ENCODE results near the gene LATS2.

LATS2 gene

DNA sequence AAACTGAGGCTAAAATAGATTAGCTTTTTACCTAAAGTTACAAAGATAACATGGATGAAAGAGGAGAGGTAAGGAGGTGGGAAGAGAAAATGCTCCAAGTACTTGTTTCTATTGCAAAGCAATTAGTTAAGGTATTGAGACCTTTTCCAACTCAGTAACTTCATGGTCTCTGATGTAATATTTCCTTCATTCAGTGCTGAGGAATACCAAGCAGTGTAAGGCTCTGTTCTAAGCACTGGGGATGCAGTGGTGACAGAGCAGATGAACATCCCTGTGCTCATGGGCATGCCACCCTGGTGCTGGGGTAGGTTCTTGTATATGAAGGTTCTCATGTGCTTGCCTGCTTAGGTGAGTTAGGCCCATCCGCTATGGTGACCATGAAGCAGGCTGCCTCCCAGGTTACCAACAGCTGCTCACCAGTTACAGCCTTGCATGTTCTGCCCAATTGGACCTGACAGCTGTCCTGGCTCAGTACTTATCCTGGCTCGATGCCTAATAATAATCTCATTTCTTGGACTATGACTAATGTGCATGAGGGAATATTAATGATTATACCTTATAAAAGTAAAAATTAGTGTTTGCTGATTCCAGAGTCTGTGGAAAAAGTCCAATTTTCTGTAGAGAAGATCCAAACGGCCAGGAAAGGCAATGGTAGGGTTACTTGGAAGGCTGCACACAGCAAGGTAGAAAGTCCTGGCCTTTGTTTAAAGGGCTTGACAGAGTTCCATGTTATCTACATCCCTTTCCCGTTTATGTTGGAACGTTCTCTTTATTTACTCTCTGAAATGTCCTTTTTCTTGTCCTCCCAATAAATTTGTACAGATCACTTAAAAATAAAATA is 48.3 kb downstream of the LATS2 start:
- H3K4me3 ChIP-seq (ENCODE audit: low read depth, low read length), result no peak overlapping the region
- TF ChIP-seq, protein P1, sequence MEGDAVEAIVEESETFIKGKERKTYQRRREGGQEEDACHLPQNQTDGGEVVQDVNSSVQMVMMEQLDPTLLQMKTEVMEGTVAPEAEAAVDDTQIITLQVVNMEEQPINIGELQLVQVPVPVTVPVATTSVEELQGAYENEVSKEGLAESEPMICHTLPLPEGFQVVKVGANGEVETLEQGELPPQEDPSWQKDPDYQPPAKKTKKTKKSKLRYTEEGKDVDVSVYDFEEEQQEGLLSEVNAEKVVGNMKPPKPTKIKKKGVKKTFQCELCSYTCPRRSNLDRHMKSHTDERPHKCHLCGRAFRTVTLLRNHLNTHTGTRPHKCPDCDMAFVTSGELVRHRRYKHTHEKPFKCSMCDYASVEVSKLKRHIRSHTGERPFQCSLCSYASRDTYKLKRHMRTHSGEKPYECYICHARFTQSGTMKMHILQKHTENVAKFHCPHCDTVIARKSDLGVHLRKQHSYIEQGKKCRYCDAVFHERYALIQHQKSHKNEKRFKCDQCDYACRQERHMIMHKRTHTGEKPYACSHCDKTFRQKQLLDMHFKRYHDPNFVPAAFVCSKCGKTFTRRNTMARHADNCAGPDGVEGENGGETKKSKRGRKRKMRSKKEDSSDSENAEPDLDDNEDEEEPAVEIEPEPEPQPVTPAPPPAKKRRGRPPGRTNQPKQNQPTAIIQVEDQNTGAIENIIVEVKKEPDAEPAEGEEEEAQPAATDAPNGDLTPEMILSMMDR (IDR thresholded peaks at IDR 0.05; ENCODE audit: borderline replicate concordance, insufficient read depth, low read depth, low read length), result no peak

DNA sequence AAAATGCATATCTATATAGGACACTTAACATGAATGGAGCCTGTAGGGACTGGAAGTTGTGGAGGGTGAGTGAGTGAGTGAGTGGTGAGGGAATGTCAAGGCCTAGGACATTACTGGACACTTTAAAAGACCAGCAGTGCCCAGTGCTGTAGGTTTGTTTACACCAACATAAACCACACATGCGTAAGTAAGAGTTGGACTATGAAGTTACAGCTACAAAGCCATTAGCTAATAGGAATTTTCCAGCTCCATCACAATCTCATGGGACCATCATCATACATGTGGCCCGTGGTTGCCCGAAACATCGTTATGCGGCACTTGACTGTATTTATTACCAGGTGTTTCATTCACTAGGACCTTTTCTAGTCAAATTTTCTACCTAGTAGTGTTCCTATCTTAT is 49.2 kb downstream of the LATS2 start:
- H3K4me3 ChIP-seq (ENCODE audit: low read depth, low read length), result no peak overlapping the region
- TF ChIP-seq, protein P1 (IDR thresholded peaks at IDR 0.05; ENCODE audit: borderline replicate concordance, insufficient read depth, low read depth, low read length), result no peak

DNA sequence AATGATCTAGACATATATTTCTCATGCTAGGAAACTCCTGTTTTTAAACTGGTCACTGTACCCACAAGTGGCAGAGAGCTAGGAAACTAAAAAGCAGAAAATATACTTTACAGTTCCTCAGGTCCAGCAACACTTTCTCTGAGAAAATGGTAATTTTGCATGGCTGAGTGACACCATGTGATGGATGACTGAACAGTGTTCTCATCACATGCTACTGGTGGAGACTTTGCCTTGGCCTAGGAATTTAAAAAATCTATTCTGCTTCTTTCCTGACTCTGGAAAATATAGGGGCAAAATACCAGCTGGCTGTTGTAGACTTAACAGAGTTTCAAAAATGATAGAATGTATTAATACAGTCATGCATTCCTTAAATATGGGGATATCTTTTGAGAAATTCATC is 50.0 kb downstream of the LATS2 start:
- TF ChIP-seq, protein P1 (IDR thresholded peaks at IDR 0.05; ENCODE audit: borderline replicate concordance, insufficient read depth, low read depth, low read length), result no peak
- H3K4me3 ChIP-seq (ENCODE audit: low read depth, low read length), result no peak overlapping the region

DNA sequence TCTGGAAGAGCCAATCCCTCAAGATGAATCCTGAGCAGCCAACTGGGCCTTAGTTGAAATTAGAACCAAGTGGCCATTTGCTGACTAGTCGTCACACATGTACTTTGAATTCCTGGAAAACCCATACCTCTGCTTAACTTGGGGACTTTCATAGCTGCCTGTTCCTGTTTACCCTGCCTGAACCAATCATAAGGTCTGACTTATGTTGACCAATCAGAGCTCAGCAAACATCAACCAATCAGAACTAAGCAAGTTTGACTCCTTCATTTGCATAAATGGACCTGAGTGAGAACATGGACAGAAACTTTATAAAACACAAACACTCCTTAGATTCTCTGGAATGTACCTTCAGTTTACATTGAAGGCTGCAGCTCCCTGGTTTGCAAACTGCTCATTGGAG is 50.8 kb downstream of the LATS2 start:
- no peak overlapping the region for H3K4me3 ChIP-seq (ENCODE audit: low read depth, low read length)
- TF ChIP-seq, protein P1 (IDR thresholded peaks at IDR 0.05; ENCODE audit: borderline replicate concordance, insufficient read depth, low read depth, low read length), result no peak

DNA sequence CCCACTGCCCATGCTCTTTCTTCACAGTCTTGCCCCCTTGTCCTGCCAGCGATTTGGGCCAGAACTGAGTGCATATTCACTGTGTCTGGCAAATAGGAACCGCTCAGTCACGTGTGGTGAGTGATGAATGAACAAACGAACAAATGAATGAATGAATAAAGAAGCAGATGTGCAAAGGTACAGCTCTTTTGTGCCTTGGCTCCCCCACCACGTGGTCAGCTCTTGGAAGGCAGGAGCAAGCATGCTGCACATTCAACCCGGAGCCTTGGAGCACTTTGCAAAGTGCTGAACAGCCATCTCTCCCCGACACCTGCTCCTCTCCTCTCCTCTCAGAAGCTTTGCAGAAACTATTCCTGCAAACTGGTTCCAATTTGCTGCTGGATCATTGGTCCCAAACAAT is 52.4 kb downstream of the LATS2 start:
- no peak overlapping the region for H3K4me3 ChIP-seq (ENCODE audit: low read depth, low read length)
- TF ChIP-seq, protein P1 (IDR thresholded peaks at IDR 0.05; ENCODE audit: borderline replicate concordance, insufficient read depth, low read depth, low read length), result no peak

DNA sequence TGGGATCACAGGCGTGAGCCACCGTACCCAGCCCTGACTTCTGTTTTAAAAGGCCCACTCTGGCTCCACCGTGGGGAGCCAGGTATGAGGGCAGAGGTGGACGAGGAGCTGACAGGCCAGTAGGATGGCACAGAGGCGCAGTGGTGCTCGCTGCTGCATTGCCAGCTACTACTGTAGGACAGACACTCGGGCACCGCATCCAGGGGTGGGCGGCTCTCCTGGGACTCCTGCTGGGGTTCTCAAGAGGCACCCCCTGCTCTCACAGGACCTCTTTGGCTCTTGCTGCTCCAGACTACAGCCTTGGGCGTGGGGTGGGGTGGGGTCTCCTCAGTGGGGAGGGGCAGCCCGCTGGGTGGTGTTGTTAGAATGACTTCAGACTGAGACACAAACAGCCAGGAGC is 53.4 kb downstream of the LATS2 start:
- TF ChIP-seq, protein P1 (IDR thresholded peaks at IDR 0.05; ENCODE audit: borderline replicate concordance, insufficient read depth, low read depth, low read length), result no peak
- no peak overlapping the region for H3K4me3 ChIP-seq (ENCODE audit: low read depth, low read length)
